SK-N-SH (cell line): ENCODE data around the gene AATF. TPM values are rescaled to one million over a fixed set of nuclear protein-coding genes. Genes with fewer than 3 reads are reported as not detected.

ENCODE experiments used
- CTCF ChIA-PET: fragments of 300-600, 350-600 bp; formaldehyde crosslinking; extraction: SDS; loops from one replicate; lab custom pipeline; 2021; lab: Yijun Ruan, JAX
- POLR2A ChIA-PET: fragments of 350-600 bp; sonication (Branson Sonifier 250); formaldehyde crosslinking; extraction: SDS; loops from one replicate; lab custom pipeline; 2020; ENCODE audit warnings: antibody characterized with exemption, inconsistent platforms; lab: Yijun Ruan, JAX
- DNase-seq: peaks from one replicate; pipeline ENCODE4 v3.0.0; 2012
- H2AFZ ChIP-seq: fragments of 200-600 bp; sonication (generic); 2 replicates; pipeline ENCODE4 v1.8.1; 2016; ENCODE audit warnings: antibody characterized with exemption, mild to moderate bottlenecking, low read depth
- H3F3A ChIP-seq: fragments of 200-600 bp; sonication (generic); replicated peaks from 2 replicates; pipeline ENCODE3; 2016; ENCODE audit warnings: antibody characterized with exemption, mild to moderate bottlenecking; ENCODE audit not compliant: insufficient read depth
- H3K27ac ChIP-seq, 2 experiments: fragments of 200-500 bp in 1 of 2; fragments of 200-600 bp in 1 of 2; sonication (Bioruptor generic) in 1 of 2; sonication (generic), shearing (Covaris generic) in 1 of 2; 2 replicates each; pipeline versions ENCODE4 v1.5.1 to v1.6.1; 2014 to 2016; ENCODE audit warnings: low read depth in 2 of 2, inconsistent platforms in 1 of 2, low read length in 1 of 2, mild to moderate bottlenecking in 1 of 2, mixed read lengths in 1 of 2
- H3K27me3 ChIP-seq: fragments of 200-600 bp; sonication (generic), shearing (Covaris generic); 2 replicates; pipeline ENCODE4 v1.6.1; 2016; ENCODE audit warnings: mixed run types; ENCODE audit not compliant: insufficient read depth
- H3K36me3 ChIP-seq, 2 experiments: fragments of 200-500 bp in 1 of 2; fragments of 200-600 bp in 1 of 2; sonication (Bioruptor generic) in 1 of 2; sonication (generic) in 1 of 2; replicated peaks in 1 of 2; 2 replicates each; pipeline versions ENCODE3 to v1.5.1; 2014 to 2016; ENCODE audit warnings: low read length in 1 of 2, mild to moderate bottlenecking in 1 of 2; ENCODE audit not compliant: insufficient read depth in 2 of 2, control insufficient read depth in 1 of 2
- H3K4me1 ChIP-seq, 2 experiments: fragments of 200-500 bp in 1 of 2; fragments of 200-600 bp in 1 of 2; sonication (Bioruptor generic) in 1 of 2; sonication (generic), shearing (Covaris generic) in 1 of 2; 2 replicates each; pipeline versions ENCODE4 v1.5.1 to v1.6.1; 2014 to 2016; ENCODE audit warnings: low read depth in 1 of 2, low read length in 1 of 2, mixed run types in 1 of 2; ENCODE audit not compliant: insufficient read depth in 2 of 2, control insufficient read depth in 1 of 2
- H3K4me2 ChIP-seq: fragments of 200-600 bp; sonication (generic), shearing (Covaris generic); 2 replicates; pipeline ENCODE4 v1.6.1; 2017; ENCODE audit warnings: mixed run types
- H3K4me3 ChIP-seq, 2 experiments: fragments of 200-500 bp in 1 of 2; fragments of 200-600 bp in 1 of 2; sonication (Bioruptor generic) in 1 of 2; sonication (generic), shearing (Covaris generic) in 1 of 2; 2 replicates each; pipeline versions ENCODE4 v1.5.1 to v1.8.1; 2014 to 2016; ENCODE audit warnings: low read depth in 2 of 2, inconsistent platforms in 1 of 2, low read length in 1 of 2, mild to moderate bottlenecking in 1 of 2, mixed read lengths in 1 of 2, moderate library complexity in 1 of 2
- H3K79me2 ChIP-seq: fragments of 200-600 bp; sonication (generic); 2 replicates; pipeline ENCODE4 v1.8.1; 2017; ENCODE audit warnings: mild to moderate bottlenecking; ENCODE audit not compliant: insufficient read depth
- H3K9ac ChIP-seq: fragments of 200-600 bp; sonication (generic); 2 replicates; pipeline ENCODE4 v1.6.1; 2017; ENCODE audit warnings: mixed run types
- H3K9me2 ChIP-seq: fragments of 200-600 bp; sonication (generic); 2 replicates; pipeline ENCODE4 v1.6.1; 2017; ENCODE audit warnings: mixed run types
- H3K9me3 ChIP-seq: fragments of 200-600 bp; sonication (generic); 2 replicates; pipeline ENCODE4 v1.6.1; 2017; ENCODE audit warnings: mixed run types, mild to moderate bottlenecking, moderate library complexity
- H4K20me1 ChIP-seq: fragments of 200-600 bp; sonication (generic); 2 replicates; pipeline ENCODE4 v1.6.1; 2017; ENCODE audit warnings: mild to moderate bottlenecking, mixed run types; ENCODE audit not compliant: insufficient read depth
- EP300 ChIP-seq, 2 experiments: IDR thresholded peaks; 2 replicates each; pipeline versions ENCODE4 v1.4.0 to v1.6.1; 2012; ENCODE audit warnings: borderline replicate concordance in 1 of 2, low read depth in 1 of 2, low read length in 1 of 2
- EZH2phosphoT487 ChIP-seq: fragments of 200-600 bp; sonication (generic); IDR thresholded peaks from 2 replicates; pipeline ENCODE4 v1.6.1; 2017; ENCODE audit warnings: low read depth, mixed run types, mild to moderate bottlenecking, antibody characterized with exemption, moderate library complexity, borderline replicate concordance
- FOSL2 ChIP-seq: IDR thresholded peaks from 2 replicates; pipeline ENCODE4 v1.4.0; 2012; ENCODE audit warnings: low read depth, mild to moderate bottlenecking, moderate library complexity, borderline replicate concordance
- GABPA ChIP-seq: IDR thresholded peaks from 2 replicates; pipeline ENCODE4 v1.4.0; 2012; ENCODE audit warnings: low read depth, mild to moderate bottlenecking
- NFIC ChIP-seq: IDR thresholded peaks from 2 replicates; pipeline ENCODE4 v1.4.0; 2012; ENCODE audit warnings: borderline replicate concordance
- NRF1 ChIP-seq: IDR thresholded peaks from 2 replicates; pipeline ENCODE4 v1.6.1; 2012; ENCODE audit warnings: low read depth, mild to moderate bottlenecking, low read length
- POLR2AphosphoS5 ChIP-seq: IDR thresholded peaks from 2 replicates; pipeline ENCODE4 v1.6.1; 2012; ENCODE audit warnings: low read depth, low read length
- RCOR1 ChIP-seq: fragments of 150-350 bp; IDR thresholded peaks from 2 replicates; pipeline ENCODE4 v1.6.1; 2017; ENCODE audit warnings: antibody characterized with exemption, low read length
- RXRA ChIP-seq: IDR thresholded peaks from 2 replicates; pipeline ENCODE4 v1.4.0; 2012; ENCODE audit warnings: low read depth, mild to moderate bottlenecking, borderline replicate concordance
- SIN3A ChIP-seq: IDR thresholded peaks from 2 replicates; pipeline ENCODE4 v1.6.1; 2012; ENCODE audit warnings: low read depth, mild to moderate bottlenecking, low read length, moderate library complexity, borderline replicate concordance
- SMC3 ChIP-seq: IDR thresholded peaks from 2 replicates; pipeline ENCODE4 v1.6.1; 2012; ENCODE audit warnings: low read depth, low read length, improper control_type of control experiment
- TEAD4 ChIP-seq: IDR thresholded peaks from 2 replicates; pipeline ENCODE4 v1.4.0; 2012; ENCODE audit warnings: mild to moderate bottlenecking, borderline replicate concordance; ENCODE audit not compliant: insufficient read depth
- WGBS: methylation state at CpG from one replicate; pipeline ENCODE4 v1.1.6; 2017; ENCODE audit warnings: low lambda C conversion rate; 5-methylcytosine and 5-hydroxymethylcytosine counted together
- polyA plus RNA-seq, 3 experiments: library from polyadenylated mRNA; depleted of rRNA; stranded (reverse); fragments of >200 nt; gene quantifications; 2 replicates each; pipeline ENCODE4 v1.2.3, GENCODE V29; 2012
- TF ChIP-seq, protein P1 (sequence below): IDR thresholded peaks from 2 replicates; pipeline ENCODE4 v1.6.1; 2012; ENCODE audit warnings: mild to moderate bottlenecking, low read depth, low read length, moderate library complexity
- TF ChIP-seq, protein P2 (sequence below): fragments of 150-350 bp; IDR thresholded peaks from 2 replicates; pipeline ENCODE4 v1.6.1; 2016; ENCODE audit warnings: mild to moderate bottlenecking, low read depth, low read length
- TF ChIP-seq, protein P3 (sequence below): IDR thresholded peaks from 2 replicates; pipeline ENCODE4 v1.4.0; 2012; ENCODE audit warnings: low read depth, borderline replicate concordance
- TF ChIP-seq, protein P4 (sequence below): IDR thresholded peaks from 2 replicates; pipeline ENCODE4 v1.4.0; 2012; ENCODE audit warnings: low read depth, borderline replicate concordance
- TF ChIP-seq, protein P5 (sequence below): fragments of 150-350 bp; IDR thresholded peaks from 2 replicates; pipeline ENCODE4 v1.6.1; 2017; ENCODE audit warnings: antibody characterized with exemption, low read length, low read depth, borderline replicate concordance

AATF gene
- polyA plus RNA-seq, 1 of the 3 experiments (the other 2 are of a cell fraction): 18.8 TPM

DNA sequence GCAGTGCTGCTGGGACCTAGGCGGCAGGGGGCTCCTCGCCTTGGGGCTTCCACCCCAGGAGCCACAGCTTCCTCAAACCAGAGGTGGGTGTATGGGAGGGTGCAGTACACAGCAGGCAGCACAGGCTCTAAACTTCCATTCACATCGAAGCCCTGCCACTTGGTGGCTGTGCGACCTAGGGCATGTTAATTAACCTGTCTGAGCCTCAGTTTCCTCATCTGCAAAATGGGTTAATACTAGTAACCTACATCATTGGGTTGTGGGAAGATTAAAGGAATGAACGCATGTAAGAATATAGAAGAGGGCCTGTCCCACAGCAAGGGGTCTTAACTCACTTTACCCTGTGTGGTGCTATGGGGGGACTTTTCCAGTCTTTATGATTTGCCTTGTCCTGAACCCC lies 38.2 kb upstream of the AATF start (continued):
- TF ChIP-seq, protein P1, sequence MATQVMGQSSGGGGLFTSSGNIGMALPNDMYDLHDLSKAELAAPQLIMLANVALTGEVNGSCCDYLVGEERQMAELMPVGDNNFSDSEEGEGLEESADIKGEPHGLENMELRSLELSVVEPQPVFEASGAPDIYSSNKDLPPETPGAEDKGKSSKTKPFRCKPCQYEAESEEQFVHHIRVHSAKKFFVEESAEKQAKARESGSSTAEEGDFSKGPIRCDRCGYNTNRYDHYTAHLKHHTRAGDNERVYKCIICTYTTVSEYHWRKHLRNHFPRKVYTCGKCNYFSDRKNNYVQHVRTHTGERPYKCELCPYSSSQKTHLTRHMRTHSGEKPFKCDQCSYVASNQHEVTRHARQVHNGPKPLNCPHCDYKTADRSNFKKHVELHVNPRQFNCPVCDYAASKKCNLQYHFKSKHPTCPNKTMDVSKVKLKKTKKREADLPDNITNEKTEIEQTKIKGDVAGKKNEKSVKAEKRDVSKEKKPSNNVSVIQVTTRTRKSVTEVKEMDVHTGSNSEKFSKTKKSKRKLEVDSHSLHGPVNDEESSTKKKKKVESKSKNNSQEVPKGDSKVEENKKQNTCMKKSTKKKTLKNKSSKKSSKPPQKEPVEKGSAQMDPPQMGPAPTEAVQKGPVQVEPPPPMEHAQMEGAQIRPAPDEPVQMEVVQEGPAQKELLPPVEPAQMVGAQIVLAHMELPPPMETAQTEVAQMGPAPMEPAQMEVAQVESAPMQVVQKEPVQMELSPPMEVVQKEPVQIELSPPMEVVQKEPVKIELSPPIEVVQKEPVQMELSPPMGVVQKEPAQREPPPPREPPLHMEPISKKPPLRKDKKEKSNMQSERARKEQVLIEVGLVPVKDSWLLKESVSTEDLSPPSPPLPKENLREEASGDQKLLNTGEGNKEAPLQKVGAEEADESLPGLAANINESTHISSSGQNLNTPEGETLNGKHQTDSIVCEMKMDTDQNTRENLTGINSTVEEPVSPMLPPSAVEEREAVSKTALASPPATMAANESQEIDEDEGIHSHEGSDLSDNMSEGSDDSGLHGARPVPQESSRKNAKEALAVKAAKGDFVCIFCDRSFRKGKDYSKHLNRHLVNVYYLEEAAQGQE: no peak
- no peak for TF ChIP-seq RXRA

DNA sequence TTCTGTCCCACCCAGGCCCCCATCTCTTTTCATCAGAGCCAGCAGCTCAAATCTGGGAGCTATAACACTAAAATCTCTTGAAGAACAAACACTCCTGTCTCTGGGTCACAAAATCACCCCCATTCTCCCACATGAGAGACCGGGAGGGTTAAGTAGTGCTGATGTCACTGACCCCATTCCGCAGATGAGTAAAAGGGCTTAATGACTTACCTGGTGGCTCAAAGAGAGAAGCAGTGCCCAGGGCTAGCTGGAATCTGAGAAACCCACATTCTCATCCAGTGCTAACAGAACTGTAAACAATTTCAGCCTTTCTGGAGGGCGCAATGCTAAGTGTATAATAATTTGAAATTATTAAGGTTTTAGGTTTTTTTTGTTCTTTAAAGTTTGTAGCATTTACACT lies 37.8 kb upstream of the AATF start:
- POLR2A ChIA-PET: no interaction called here
- TF ChIP-seq NRF1 (no peak), EP300 (IDR thresholded peaks at IDR 0.05; ENCODE audit: borderline replicate concordance in 1 of 2, low read depth in 1 of 2, low read length in 1 of 2) (no peak), SMC3 (no peak), RXRA (no peak), GABPA (no peak), TEAD4 (no peak), RCOR1 (no peak), SIN3A (no peak), EZH2phosphoT487 (no peak), POLR2AphosphoS5 (no peak), FOSL2 (no peak), NFIC (no peak)
- TF ChIP-seq, protein P2, sequence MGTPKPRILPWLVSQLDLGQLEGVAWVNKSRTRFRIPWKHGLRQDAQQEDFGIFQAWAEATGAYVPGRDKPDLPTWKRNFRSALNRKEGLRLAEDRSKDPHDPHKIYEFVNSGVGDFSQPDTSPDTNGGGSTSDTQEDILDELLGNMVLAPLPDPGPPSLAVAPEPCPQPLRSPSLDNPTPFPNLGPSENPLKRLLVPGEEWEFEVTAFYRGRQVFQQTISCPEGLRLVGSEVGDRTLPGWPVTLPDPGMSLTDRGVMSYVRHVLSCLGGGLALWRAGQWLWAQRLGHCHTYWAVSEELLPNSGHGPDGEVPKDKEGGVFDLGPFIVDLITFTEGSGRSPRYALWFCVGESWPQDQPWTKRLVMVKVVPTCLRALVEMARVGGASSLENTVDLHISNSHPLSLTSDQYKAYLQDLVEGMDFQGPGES: no peak
- TF ChIP-seq, protein P3, sequence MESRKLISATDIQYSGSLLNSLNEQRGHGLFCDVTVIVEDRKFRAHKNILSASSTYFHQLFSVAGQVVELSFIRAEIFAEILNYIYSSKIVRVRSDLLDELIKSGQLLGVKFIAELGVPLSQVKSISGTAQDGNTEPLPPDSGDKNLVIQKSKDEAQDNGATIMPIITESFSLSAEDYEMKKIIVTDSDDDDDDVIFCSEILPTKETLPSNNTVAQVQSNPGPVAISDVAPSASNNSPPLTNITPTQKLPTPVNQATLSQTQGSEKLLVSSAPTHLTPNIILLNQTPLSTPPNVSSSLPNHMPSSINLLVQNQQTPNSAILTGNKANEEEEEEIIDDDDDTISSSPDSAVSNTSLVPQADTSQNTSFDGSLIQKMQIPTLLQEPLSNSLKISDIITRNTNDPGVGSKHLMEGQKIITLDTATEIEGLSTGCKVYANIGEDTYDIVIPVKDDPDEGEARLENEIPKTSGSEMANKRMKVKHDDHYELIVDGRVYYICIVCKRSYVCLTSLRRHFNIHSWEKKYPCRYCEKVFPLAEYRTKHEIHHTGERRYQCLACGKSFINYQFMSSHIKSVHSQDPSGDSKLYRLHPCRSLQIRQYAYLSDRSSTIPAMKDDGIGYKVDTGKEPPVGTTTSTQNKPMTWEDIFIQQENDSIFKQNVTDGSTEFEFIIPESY: no peak
- TF ChIP-seq, protein P4, sequence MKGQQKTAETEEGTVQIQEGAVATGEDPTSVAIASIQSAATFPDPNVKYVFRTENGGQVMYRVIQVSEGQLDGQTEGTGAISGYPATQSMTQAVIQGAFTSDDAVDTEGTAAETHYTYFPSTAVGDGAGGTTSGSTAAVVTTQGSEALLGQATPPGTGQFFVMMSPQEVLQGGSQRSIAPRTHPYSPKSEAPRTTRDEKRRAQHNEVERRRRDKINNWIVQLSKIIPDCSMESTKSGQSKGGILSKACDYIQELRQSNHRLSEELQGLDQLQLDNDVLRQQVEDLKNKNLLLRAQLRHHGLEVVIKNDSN: no peak
- TF ChIP-seq, protein P1: no peak
- TF ChIP-seq, protein P5, sequence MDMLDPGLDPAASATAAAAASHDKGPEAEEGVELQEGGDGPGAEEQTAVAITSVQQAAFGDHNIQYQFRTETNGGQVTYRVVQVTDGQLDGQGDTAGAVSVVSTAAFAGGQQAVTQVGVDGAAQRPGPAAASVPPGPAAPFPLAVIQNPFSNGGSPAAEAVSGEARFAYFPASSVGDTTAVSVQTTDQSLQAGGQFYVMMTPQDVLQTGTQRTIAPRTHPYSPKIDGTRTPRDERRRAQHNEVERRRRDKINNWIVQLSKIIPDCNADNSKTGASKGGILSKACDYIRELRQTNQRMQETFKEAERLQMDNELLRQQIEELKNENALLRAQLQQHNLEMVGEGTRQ: no peak

More for the DNA sequence above, 37.8 kb upstream of the AATF start:
- Histone ChIP-seq H3K36me3 (no peaks in the 10 kb centered on the region), H4K20me1 (no peaks in the 10 kb centered on the region), H3K79me2 (no peaks in the 10 kb centered on the region), H2AFZ (no peak overlapping the region), H3K27me3 (no peaks in the 10 kb centered on the region), H3F3A (no peaks in the 10 kb centered on the region), H3K27ac (no peak overlapping the region), H3K9me3 (no peaks in the 10 kb centered on the region), H3K9ac (no peak overlapping the region), H3K4me3 (no peak overlapping the region), H3K9me2 (no peaks in the 10 kb centered on the region), H3K4me1 (no peaks in the 10 kb centered on the region), H3K4me2 (no peak overlapping the region)
- WGBS: 46% methylated on average over 2 of the region's 3 CpGs
- CTCF ChIA-PET: no interaction called here
- no peak for DNase-seq
